Activated CD8-positive, alpha-beta T cell treated with anti-CD3 and anti-CD28 coated beads for 36 hours (primary cell): ENCODE data around the gene RNF121. TPM values are rescaled to one million over a fixed set of nuclear protein-coding genes. Genes with fewer than 3 reads are reported as not detected.

Experiments
- ATAC-seq: fragments of 200-7000 bp; cut with Tn5 transposase; one replicate; pipeline ENCODE4 v1.10.0; 2021; ENCODE audit warnings: mild to moderate bottlenecking, moderate library complexity
- CTCF ChIA-PET: fragments of 350-600 bp; sonication (Branson Sonifier 250); formaldehyde crosslinking; loops from one replicate; lab custom pipeline; 2021; ENCODE audit warnings: antibody characterized with exemption; lab: Charles Lee
- POLR2A ChIA-PET: fragments of 350-600 bp; sonication (Branson Sonifier 250); formaldehyde crosslinking; loops from one replicate; lab custom pipeline; 2021; ENCODE audit warnings: antibody characterized with exemption; lab: Charles Lee
- DNase-seq: peaks from one replicate; pipeline ENCODE4 v3.0.0-alpha.2; 2020
- H3K27ac Mint-ChIP-seq: one replicate; pipeline ENCODE4 v1.8.0; 2021; ENCODE audit warnings: mild to moderate bottlenecking, mixed read lengths
- H3K27me3 Mint-ChIP-seq: one replicate; pipeline ENCODE4 v1.8.0; 2021; ENCODE audit warnings: mixed read lengths
- H3K36me3 Mint-ChIP-seq: one replicate; pipeline ENCODE4 v1.8.0; 2021; ENCODE audit warnings: low read depth, mixed read lengths
- H3K4me1 Mint-ChIP-seq: one replicate; pipeline ENCODE4 v1.8.0; 2021; ENCODE audit warnings: low read depth, mixed read lengths
- H3K4me3 Mint-ChIP-seq: one replicate; pipeline ENCODE4 v1.8.0; 2021; ENCODE audit warnings: mild to moderate bottlenecking, moderate library complexity, mixed read lengths
- H3K9me3 Mint-ChIP-seq: one replicate; pipeline ENCODE4 v1.8.0; 2021; ENCODE audit warnings: mixed read lengths
- intact Hi-C: fragments of 100-400 bp; cut with micrococcal nuclease; formaldehyde crosslinking; loops from one replicate; pipeline ENCODE4 v1.10.0; 2022
- total RNA-seq, 2 experiments: library from RNA; stranded (reverse); gene quantifications; one replicate each; pipeline ENCODE4 v1.2.3, GENCODE V29; 2021
- TF ChIP-seq, protein P1 (sequence below): fragments of 200-600 bp; IDR thresholded peaks from one replicate; pipeline ENCODE4 v1.8.0; 2022; ENCODE audit warnings: antibody characterized with exemption, mild to moderate bottlenecking

Gene RNF121
- total RNA-seq, 2 experiments from 2014 or later = 23.7 to 28.1 TPM

DNA sequence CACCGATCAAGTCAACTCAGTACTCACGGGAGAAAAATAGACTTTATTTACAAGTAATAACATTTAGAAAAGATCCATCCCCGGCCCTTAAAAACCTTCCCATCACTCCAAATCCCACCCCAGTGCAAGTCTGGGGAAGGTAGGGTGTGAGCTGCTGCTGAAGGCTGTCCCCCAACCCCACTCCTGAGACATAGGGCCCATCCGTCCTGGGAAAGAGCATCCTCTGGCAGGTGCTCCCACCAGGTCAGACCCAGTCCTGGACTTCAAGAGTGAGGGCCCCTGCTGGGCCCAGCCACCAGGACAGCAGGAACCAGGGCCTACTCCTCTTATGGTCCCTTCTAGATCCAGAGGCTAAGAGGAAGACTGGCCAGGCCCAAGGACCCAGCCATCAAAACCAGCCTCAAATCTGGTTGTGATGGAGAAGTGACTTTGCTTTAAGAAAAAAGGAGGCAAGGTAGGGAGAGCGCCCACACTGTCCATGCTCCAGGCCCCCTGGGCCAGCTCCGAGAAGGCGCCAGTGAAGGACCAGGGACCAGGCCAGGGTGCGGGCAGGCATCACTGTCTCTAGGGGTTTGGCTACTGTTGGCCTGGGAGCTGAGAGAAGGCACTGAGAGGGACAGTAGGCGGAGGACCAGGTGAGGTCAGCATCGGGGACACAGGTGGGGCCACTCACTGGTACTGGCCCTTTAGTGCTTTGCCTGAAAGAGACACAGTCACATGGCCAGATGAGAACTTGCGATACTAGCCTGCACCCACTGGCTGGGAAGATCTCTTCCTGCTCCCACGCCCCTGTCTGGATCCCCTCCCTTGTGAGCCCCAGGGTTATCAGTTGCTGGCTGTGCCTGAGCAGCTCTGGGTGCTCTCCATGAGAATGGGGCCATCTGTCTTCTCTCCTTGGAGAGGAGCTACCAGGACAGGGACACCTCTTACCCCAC lies 74.3 kb downstream of the RNF121 start:
- Mint-ChIP-seq H3K27me3 (no peaks in the 10 kb centered on the region), H3K4me1 (peaks cover 18% of the 10 kb centered on the region), H3K27ac (peak overlapping the region; percentile 9), H3K4me3 (no peak overlapping the region), H3K9me3 (no peaks in the 10 kb centered on the region), H3K36me3 (peaks cover 42% of the 10 kb centered on the region)
- TF ChIP-seq, protein P1, sequence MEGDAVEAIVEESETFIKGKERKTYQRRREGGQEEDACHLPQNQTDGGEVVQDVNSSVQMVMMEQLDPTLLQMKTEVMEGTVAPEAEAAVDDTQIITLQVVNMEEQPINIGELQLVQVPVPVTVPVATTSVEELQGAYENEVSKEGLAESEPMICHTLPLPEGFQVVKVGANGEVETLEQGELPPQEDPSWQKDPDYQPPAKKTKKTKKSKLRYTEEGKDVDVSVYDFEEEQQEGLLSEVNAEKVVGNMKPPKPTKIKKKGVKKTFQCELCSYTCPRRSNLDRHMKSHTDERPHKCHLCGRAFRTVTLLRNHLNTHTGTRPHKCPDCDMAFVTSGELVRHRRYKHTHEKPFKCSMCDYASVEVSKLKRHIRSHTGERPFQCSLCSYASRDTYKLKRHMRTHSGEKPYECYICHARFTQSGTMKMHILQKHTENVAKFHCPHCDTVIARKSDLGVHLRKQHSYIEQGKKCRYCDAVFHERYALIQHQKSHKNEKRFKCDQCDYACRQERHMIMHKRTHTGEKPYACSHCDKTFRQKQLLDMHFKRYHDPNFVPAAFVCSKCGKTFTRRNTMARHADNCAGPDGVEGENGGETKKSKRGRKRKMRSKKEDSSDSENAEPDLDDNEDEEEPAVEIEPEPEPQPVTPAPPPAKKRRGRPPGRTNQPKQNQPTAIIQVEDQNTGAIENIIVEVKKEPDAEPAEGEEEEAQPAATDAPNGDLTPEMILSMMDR = no peak
- CTCF ChIA-PET = interaction anchor here (1.2 kb wide), 1 partner anchor 16 kb away, joined by 3 read pairs; no protein-coding TSS in a partner anchor
- POLR2A ChIA-PET = interaction anchor here (0.5 to 1.1 kb wide), 2 partner anchors 74 to 76 kb away, joined by 3 to 4 read pairs; no protein-coding TSS in a partner anchor
- no peak for ATAC-seq
- intact Hi-C loops = no loop called here
- DNase-seq = no peak

DNA sequence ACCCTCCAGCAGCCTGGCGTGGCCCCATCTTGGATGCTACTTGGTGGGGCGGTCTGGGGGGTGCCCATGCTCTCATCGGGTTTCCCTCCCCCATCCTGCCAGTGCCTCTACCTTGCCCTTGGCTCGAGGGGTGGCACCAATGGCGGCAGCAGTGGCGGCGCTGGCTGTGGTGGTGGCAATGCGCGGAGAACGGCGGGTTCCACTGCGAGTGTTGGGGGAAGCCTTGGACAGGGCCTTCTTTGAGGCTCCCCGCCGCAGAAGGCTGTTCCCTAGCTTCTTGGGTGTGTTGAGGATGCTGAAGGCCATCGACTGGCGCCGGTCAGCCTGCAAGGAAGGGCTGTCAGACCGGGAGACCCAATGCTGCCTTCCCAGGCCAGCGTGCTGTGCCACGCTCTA lies 74.9 kb downstream of the RNF121 start:
- intact Hi-C loops = no loop called here
- POLR2A ChIA-PET = interaction anchor here (0.5 to 0.9 kb wide), 2 partner anchors 8 to 73 kb away, joined by 4 read pairs; no protein-coding TSS in a partner anchor
- TF ChIP-seq, protein P1 = no peak
- CTCF ChIA-PET = no interaction called here
- no peak overlapping the region for H3K27ac Mint-ChIP-seq
- peaks cover 42% of the 10 kb centered on the region for H3K36me3 Mint-ChIP-seq
- no peak overlapping the region for H3K4me3 Mint-ChIP-seq
- DNase-seq (no peak), ATAC-seq (no peak)
- no peaks in the 10 kb centered on the region for H3K27me3 Mint-ChIP-seq
- no peaks in the 10 kb centered on the region for H3K9me3 Mint-ChIP-seq
- peaks cover 11% of the 10 kb centered on the region for H3K4me1 Mint-ChIP-seq

DNA sequence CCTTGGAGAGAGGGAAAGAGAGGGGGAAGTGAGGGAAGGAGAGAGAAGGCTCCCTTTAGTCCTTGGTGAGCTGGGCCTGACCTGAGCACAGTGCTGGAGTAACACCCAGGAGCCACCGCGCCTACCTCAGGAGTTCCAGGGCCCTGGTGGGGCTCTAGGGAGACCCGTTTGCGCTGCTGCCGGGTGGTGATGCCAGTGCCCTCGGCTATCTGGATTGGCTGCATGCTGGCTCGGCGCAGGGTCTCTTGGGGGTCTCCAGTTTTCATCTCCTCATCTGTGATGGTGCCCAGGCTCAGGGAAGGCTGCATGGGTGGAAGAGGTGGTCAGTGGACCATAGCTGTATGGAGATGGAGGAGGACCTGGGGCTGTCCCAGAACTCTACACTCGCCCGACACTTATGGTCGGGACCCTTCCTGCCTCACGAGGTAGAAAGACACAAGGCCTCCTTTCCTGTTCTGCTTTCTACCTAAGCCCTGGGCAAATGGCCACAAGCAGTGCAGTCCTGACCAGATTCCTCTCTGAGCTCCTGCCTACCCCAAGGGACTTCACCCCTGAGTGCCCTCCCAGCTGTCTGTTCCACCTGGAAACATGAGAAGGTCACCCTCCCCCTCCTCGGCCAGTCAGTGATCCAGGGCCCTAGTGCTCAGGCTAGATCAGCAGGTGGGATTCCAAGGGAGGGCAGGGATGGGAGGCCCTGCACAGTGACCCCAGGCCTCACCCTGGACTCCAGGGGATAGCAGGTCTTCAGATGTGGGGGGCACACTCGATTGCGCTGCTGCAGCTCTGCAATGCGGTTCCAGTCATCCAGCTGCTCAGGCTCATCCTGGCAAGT lies 75.9 kb downstream of the RNF121 start:
- ATAC-seq (no peak), DNase-seq (no peak)
- CTCF ChIA-PET = no interaction called here
- intact Hi-C loops = no loop called here
- Mint-ChIP-seq H3K27ac (no peak overlapping the region), H3K9me3 (no peaks in the 10 kb centered on the region), H3K4me3 (no peak overlapping the region), H3K36me3 (peaks cover 43% of the 10 kb centered on the region), H3K27me3 (no peaks in the 10 kb centered on the region), H3K4me1 (peaks cover 1% of the 10 kb centered on the region)
- POLR2A ChIA-PET = interaction anchor here (0.9 to 1.0 kb wide), 2 partner anchors 9 to 74 kb away, joined by 3 to 4 read pairs; no protein-coding TSS in a partner anchor
- TF ChIP-seq, protein P1 = no peak

DNA sequence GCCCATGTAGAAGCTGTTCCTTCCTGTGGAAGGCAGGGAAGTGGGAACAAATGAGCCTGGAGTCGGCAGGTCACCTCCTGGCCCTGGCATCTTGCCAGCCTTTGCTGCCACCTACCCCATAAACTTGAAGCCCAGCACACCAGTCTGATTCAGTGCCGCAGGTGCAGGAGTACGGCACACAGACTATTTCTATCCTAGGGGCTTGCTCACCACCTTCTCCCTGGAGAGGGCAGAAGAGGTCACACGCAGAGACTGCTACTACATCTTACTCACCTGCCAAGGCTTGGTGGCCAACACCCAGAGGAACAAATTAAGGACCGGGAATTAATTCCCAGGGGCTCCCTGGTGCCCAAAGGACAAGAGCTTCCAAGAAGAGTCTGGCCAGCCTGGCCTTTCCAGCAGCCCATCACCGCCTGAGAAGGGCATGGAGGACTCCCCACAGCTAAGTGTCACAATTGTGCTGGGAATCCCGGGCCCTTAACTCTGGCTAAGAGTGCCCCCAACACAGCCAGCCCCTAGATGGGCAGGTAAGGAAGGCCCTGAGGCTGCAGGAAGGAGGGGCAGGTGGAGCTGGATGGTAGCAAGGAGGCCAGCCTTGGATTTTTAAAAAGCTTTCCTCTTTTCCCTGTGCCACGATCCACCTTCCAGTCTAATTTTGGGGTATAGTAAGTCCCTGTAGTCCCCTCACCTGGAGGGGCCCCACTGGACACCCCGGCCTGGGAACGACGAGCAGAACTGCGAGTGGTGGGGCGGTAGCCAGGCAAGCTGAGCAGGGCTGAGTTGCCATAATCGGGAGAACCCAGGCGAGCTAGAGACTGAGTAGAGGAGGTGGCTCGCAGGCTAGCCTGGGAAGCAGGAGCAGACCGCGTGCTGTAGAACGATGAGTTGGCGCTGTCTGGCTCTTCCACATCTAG lies 76.8 kb downstream of the RNF121 start:
- H3K27me3 Mint-ChIP-seq = no peaks in the 10 kb centered on the region
- intact Hi-C loops = no loop called here
- H3K27ac Mint-ChIP-seq = no peak overlapping the region
- no peaks in the 10 kb centered on the region for H3K4me1 Mint-ChIP-seq
- DNase-seq (no peak), ATAC-seq (no peak)
- CTCF ChIA-PET = interaction anchor here (0.8 kb wide), 2 partner anchors 27 to 138 kb away, joined by 3 read pairs; no protein-coding TSS in a partner anchor
- no peaks in the 10 kb centered on the region for H3K9me3 Mint-ChIP-seq
- no peak overlapping the region for H3K4me3 Mint-ChIP-seq
- TF ChIP-seq, protein P1 = no peak
- POLR2A ChIA-PET = interaction anchor here (0.5 to 1.0 kb wide), 2 partner anchors 73 to 821 kb away, joined by 3 read pairs; no protein-coding TSS in a partner anchor
- H3K36me3 Mint-ChIP-seq = peaks cover 43% of the 10 kb centered on the region
